GM23248 (cell line): Measurements from ENCODE around the gene MIA3.

Experiments used
- EZH2 ChIP-seq: fragments of 200-600 bp; sonication (generic); IDR thresholded peaks from 2 replicates; pipeline ENCODE4 v1.6.1; 2018; ENCODE audit warnings: antibody characterized with exemption, mild to moderate bottlenecking; ENCODE audit not compliant: insufficient read depth, poor library complexity, severe bottlenecking
- EZH2phosphoT487 ChIP-seq: fragments of 200-600 bp; sonication (generic); IDR thresholded peaks from 2 replicates; pipeline ENCODE4 v1.6.1; 2018; ENCODE audit warnings: antibody characterized with exemption, moderate library complexity, mild to moderate bottlenecking, low read depth; ENCODE audit not compliant: insufficient read depth

DNA sequence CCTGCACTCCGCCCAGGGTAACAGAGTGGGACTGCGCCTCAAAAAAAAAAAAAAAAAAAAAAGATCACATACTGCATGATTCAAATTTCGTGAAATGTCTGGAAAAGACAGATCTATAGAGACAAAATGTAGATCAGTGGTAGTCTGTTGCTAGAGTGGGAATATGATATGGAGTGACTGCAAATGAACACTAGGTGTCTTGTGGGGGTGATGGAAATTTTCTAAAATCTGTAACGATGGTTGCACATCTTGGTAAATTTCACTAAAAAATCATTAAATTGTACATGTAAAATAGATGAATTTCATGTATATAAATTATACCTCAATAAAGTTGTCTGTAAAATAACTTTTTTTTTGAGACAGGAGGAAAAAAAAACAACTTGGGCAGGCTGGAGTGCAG, 88.9 kb downstream of the MIA3 start:
- TF ChIP-seq EZH2 (no peak), EZH2phosphoT487 (no peak)
